GM19035 (cell line): ENCODE results near the gene NPHP4.

ENCODE experiments used
- ATAC-seq: cut with Tn5 transposase; IDR thresholded peaks from one replicate; pipeline ENCODE4 v1.9.1; 2021; ENCODE audit not compliant: unreplicated experiment

NPHP4 gene

GRCh38 chr1:5951846-5952410 lies 40.3 kb downstream of the NPHP4 start:
- no peak for ATAC-seq

- ATAC-seq = no peak
Observed at GRCh38 chr1:5950994-5951785, 41.0 kb downstream of the NPHP4 start.

GRCh38 chr1:5950201-5950895 lies 41.9 kb downstream of the NPHP4 start:
- ATAC-seq = no peak

GRCh38 chr1:5949761-5950100 lies 42.5 kb downstream of the NPHP4 start:
- no peak for ATAC-seq

GRCh38 chr1:5949085-5949760 lies 43.0 kb downstream of the NPHP4 start:
- ATAC-seq = no peak

- no peak for ATAC-seq
Observed at GRCh38 chr1:5948681-5949005, 43.6 kb downstream of the NPHP4 start.

- ATAC-seq = no peak
Observed at GRCh38 chr1:5947978-5948680, 44.1 kb downstream of the NPHP4 start.

- no peak for ATAC-seq
Observed at GRCh38 chr1:5947071-5947821, 45.0 kb downstream of the NPHP4 start.

GRCh38 chr1:5945445-5945844 lies 46.8 kb downstream of the NPHP4 start:
- ATAC-seq = no peak

GRCh38 chr1:5944843-5945167 lies 47.4 kb downstream of the NPHP4 start:
- no peak for ATAC-seq

GRCh38 chr1:5944154-5944842 lies 47.9 kb downstream of the NPHP4 start:
- ATAC-seq = no peak

- no peak for ATAC-seq
Observed at GRCh38 chr1:5943343-5944124, 48.7 kb downstream of the NPHP4 start.

- ATAC-seq = no peak
Observed at GRCh38 chr1:5941671-5942070, 50.6 kb downstream of the NPHP4 start.

GRCh38 chr1:5940723-5941407 lies 51.4 kb downstream of the NPHP4 start:
- no peak for ATAC-seq

GRCh38 chr1:5939271-5940170 lies 52.7 kb downstream of the NPHP4 start:
- no peak for ATAC-seq

- ATAC-seq = no peak
Observed at GRCh38 chr1:5938101-5938646, 54.1 kb downstream of the NPHP4 start.

- no peak for ATAC-seq
Observed at GRCh38 chr1:5937373-5937857, 54.8 kb downstream of the NPHP4 start.
